Measurements from ENCODE around the gene LRP1B.

LRP1B gene

DNA sequence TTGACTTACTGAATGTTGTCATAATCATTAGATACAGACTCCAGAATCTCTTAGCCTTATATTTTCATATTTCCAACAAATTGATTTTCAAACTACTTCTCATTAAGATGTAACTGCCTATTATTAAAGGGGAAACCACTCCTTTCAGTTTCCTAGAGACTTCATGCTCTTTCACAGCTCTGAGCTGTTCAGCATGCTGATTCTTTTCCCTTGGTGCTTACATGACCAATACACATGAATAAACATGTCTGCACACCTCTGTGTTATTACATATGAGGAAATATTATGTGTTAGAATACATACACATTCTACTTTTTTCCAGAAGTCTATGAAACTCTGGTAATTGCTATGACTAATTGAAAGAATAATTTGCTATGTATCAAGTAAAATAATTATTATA lies 200.0 kb downstream of the LRP1B start:
- no peak for DNase-seq (ENCODE audit: extremely low read depth, low read depth)
- TF ChIP-seq, protein P1, sequence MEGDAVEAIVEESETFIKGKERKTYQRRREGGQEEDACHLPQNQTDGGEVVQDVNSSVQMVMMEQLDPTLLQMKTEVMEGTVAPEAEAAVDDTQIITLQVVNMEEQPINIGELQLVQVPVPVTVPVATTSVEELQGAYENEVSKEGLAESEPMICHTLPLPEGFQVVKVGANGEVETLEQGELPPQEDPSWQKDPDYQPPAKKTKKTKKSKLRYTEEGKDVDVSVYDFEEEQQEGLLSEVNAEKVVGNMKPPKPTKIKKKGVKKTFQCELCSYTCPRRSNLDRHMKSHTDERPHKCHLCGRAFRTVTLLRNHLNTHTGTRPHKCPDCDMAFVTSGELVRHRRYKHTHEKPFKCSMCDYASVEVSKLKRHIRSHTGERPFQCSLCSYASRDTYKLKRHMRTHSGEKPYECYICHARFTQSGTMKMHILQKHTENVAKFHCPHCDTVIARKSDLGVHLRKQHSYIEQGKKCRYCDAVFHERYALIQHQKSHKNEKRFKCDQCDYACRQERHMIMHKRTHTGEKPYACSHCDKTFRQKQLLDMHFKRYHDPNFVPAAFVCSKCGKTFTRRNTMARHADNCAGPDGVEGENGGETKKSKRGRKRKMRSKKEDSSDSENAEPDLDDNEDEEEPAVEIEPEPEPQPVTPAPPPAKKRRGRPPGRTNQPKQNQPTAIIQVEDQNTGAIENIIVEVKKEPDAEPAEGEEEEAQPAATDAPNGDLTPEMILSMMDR (IDR thresholded peaks at IDR 0.05; ENCODE audit: low read depth, low read length): no peak

DNA sequence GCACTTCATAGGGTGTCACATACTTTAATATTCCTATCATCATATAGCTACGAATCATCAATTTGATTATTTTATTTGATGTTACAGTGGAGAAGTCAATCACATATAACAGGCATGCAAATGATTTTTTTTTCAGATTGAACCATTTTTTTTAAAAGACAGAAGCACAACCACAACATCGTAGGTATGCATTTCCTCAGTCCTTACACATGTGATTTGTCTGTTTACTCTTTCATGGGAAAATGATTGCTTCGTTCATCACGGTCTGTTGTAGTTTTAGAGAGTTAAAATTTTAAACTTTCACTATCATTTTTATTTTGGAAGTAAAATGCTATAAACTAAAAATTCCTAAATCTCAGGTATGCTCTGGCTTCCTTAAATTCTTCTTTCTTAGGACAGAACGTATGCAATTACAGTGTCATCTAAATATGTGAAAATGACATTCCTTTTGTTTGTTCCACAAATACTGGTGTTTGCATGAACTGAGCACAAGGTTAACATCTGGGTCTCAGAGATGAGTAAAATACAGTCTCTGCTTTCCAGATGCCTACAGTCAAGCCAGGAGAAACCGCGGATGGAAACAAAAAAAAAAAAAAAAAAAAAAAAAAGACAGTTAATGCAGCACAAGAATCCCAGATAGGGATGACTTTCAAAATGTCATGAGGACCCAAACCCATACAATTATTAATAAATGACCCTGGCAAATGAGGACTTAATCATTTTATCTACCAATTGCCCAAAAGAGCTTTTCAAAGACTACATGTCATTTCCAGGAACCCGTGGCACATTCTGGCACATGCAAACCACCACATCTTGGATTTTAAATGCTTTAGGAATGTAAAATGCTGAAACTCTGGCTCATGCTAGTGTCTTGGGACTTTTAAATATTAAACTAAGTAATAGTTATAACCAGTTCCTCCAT lies 201.2 kb downstream of the LRP1B start:
- TF ChIP-seq, protein P1 (IDR thresholded peaks at IDR 0.05; ENCODE audit: low read depth, low read length): no peak
- no peak for DNase-seq (ENCODE audit: extremely low read depth, low read depth)

GRCh38 chr2:141928476-141928875 lies 202.3 kb downstream of the LRP1B start:
- TF ChIP-seq, protein P1 (IDR thresholded peaks at IDR 0.05; ENCODE audit: low read depth, low read length): no peak
- no peak for DNase-seq (ENCODE audit: extremely low read depth, low read depth)

DNA sequence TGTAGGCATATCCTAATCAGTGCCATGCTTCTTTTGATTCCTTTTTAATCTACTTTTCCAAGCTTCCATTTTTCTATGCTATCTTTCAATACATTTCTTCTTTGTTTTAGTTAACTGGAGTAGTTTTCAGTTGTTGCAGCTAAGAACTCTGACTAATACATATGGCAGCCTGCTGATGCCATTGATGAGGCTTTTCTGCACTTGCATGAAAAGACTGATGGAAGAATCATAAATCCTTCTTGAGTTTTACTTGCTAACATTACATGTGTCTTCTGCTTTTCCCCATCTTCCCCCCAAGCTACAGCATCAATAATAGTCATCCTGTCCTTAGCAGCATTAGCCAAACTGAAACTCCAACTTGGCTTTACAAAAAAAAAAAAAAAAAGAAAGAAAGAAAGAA lies 203.3 kb downstream of the LRP1B start:
- no peak for DNase-seq (ENCODE audit: extremely low read depth, low read depth)
- TF ChIP-seq, protein P1 (IDR thresholded peaks at IDR 0.05; ENCODE audit: low read depth, low read length): no peak

- TF ChIP-seq, protein P1 (IDR thresholded peaks at IDR 0.05; ENCODE audit: low read depth, low read length): no peak
- no peak for DNase-seq (ENCODE audit: extremely low read depth, low read depth)
Measured at GRCh38 chr2:141925511-141925910, 205.3 kb downstream of the LRP1B start.

- no peak for DNase-seq (ENCODE audit: extremely low read depth, low read depth)
- TF ChIP-seq, protein P1 (IDR thresholded peaks at IDR 0.05; ENCODE audit: low read depth, low read length): no peak
Measured at GRCh38 chr2:141923657-141924056, 207.2 kb downstream of the LRP1B start.

DNA sequence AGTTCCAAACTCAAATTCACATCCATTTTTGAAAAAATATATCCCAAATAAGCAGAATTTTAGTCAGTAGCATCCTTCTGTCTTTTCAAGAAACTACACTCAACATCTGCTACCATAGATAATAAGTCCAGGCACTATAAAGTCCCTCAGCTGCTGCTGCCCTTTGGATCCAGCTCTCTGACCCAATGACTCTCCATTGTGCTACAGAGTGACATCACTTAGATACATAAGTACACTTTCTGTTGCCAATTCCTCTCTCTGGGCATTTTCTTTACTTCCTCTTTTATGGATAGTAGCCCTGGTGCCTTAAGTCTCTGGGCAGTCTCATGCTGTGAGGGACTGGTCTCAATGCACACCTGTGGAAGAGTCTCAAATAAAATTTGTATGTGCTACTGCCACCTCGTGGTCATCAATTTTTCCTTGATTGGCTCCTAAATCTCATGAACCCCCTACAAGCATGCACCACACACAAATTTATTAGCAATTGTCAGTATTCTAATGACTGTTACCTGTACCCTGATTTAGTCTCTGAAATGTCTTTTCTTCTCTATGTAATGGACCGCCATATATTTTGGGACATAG lies 219.2 kb downstream of the LRP1B start:
- TF ChIP-seq, protein P1 (IDR thresholded peaks at IDR 0.05; ENCODE audit: low read depth, low read length): no peak
- no peak for DNase-seq (ENCODE audit: extremely low read depth, low read depth)

Data from AG09319 (cell line).